ENCODE data around the gene TENT5A. TPM values are rescaled to one million over a fixed set of nuclear protein-coding genes. Genes with fewer than 3 reads are reported as not detected.
"Not testable (repeated sequence)": the region's sequence is repeated elsewhere in the genome, so short reads cannot be mapped to it uniquely, and the experiment has no call there.

TENT5A gene
- total RNA-seq, 1 donor, result 25.9 TPM

- H3K27me3 ChIP-seq (ENCODE audit: insufficient read depth, low read length), result no peaks in the 10 kb centered on the region
- H3K9me3 ChIP-seq (ENCODE audit: low read depth, low read length), result no peaks in the 10 kb centered on the region
- peak overlapping the region; percentile 60 for H3K4me3 ChIP-seq (ENCODE audit: low read length)
- peaks cover 61% of the 10 kb centered on the region for H3K4me1 ChIP-seq (ENCODE audit: insufficient read depth, low read length)
Measured at GRCh38 chr6:81749707-81750106, 2.8 kb downstream of the TENT5A start.

GRCh38 chr6:81748994-81749393, 3.5 kb downstream of the TENT5A start:
- Histone ChIP-seq H3K4me3 (ENCODE audit: low read length) (peak overlapping the region; percentile 60), H3K4me1 (ENCODE audit: insufficient read depth, low read length) (peaks cover 61% of the 10 kb centered on the region), H3K27me3 (ENCODE audit: insufficient read depth, low read length) (no peaks in the 10 kb centered on the region), H3K9me3 (ENCODE audit: low read depth, low read length) (no peaks in the 10 kb centered on the region)

DNA sequence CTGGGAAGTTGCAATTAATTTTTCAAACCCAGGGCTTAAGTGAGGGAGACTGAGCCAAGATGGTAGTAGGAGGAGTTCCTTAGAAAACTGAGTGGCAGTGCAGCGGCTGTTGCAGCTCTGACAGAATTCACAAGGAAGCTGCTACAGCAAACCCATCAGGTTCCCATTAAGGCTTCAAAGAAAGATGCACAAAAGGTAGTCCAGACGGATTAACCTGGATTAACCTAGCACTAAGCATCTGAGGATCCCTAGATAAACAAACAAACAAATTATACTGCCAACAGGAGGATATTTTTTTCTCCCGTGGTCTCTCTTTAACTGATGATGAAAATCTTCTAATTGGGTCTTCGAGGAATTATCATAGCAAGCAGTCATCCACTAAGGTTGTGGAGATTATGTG, 5.2 kb downstream of the TENT5A start:
- H3K4me3 ChIP-seq (ENCODE audit: low read length), result no peak overlapping the region
- H3K9me3 ChIP-seq (ENCODE audit: low read depth, low read length), result no peaks in the 10 kb centered on the region
- H3K27me3 ChIP-seq (ENCODE audit: insufficient read depth, low read length), result no peaks in the 10 kb centered on the region
- peaks cover 65% of the 10 kb centered on the region for H3K4me1 ChIP-seq (ENCODE audit: insufficient read depth, low read length)

- Histone ChIP-seq H3K4me1 (ENCODE audit: insufficient read depth, low read length) (peaks cover 46% of the 10 kb centered on the region), H3K27me3 (ENCODE audit: insufficient read depth, low read length) (no peaks in the 10 kb centered on the region), H3K9me3 (ENCODE audit: low read depth, low read length) (no peaks in the 10 kb centered on the region), H3K4me3 (ENCODE audit: low read length) (no peak overlapping the region)
Measured at GRCh38 chr6:81744131-81744530, 8.3 kb downstream of the TENT5A start.

- Histone ChIP-seq H3K4me1 (ENCODE audit: insufficient read depth, low read length) (peaks cover 43% of the 10 kb centered on the region), H3K4me3 (ENCODE audit: low read length) (no peak overlapping the region), H3K9me3 (ENCODE audit: low read depth, low read length) (no peaks in the 10 kb centered on the region), H3K27me3 (ENCODE audit: insufficient read depth, low read length) (no peaks in the 10 kb centered on the region)
Measured at GRCh38 chr6:81743649-81744048, 8.8 kb downstream of the TENT5A start.

DNA sequence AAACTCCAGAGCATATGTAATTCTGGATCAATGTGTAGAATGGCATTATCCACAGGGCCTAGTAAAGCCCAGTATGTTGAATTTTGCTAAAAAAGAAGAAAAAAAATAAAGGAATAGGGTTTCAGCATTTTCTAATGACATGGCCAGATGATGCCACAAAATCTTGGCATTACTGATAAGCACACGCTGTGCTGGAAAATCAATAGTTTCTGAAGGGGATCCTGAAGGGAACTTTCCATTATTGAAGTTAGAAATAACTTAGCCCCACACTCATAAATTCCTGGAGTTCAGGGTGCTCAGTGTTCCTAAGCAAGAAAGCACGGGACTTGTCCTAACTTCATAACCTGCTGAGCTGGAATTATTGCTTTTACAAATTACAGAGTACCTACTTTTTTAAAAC, 10.8 kb downstream of the TENT5A start:
- Histone ChIP-seq H3K9me3 (ENCODE audit: low read depth, low read length) (no peaks in the 10 kb centered on the region), H3K4me1 (ENCODE audit: insufficient read depth, low read length) (peaks cover 30% of the 10 kb centered on the region), H3K27me3 (ENCODE audit: insufficient read depth, low read length) (no peaks in the 10 kb centered on the region), H3K4me3 (ENCODE audit: low read length) (no peak overlapping the region)

DNA sequence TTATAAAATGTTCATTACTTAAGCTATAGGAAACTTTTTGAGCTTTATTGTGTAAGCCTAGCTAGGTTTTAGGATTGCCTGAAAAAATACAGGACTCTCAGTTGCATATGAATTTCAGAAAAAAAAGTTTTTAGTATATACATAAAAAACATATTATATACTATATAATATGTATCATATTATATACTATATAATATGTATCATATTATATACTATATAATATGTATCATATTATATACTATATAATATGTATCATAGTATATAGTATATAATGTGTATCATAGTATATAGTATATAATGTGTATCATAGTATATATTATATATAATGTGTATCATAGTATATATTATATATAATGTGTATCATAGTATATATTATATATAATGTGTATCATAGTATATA, 11.9 kb downstream of the TENT5A start:
- peaks cover 21% of the 10 kb centered on the region for H3K4me1 ChIP-seq (ENCODE audit: insufficient read depth, low read length)
- H3K9me3 ChIP-seq (ENCODE audit: low read depth, low read length); H3K4me3 ChIP-seq (ENCODE audit: low read length); H3K27me3 ChIP-seq (ENCODE audit: insufficient read depth, low read length): not testable (repeated sequence)

- peaks cover 10% of the 10 kb centered on the region for H3K4me1 ChIP-seq (ENCODE audit: insufficient read depth, low read length)
- H3K27me3 ChIP-seq (ENCODE audit: insufficient read depth, low read length), result no peaks in the 10 kb centered on the region
- H3K4me3 ChIP-seq (ENCODE audit: low read length), result no peak overlapping the region
- no peaks in the 10 kb centered on the region for H3K9me3 ChIP-seq (ENCODE audit: low read depth, low read length)
Measured at GRCh38 chr6:81739230-81740195, 13.0 kb downstream of the TENT5A start.

DNA sequence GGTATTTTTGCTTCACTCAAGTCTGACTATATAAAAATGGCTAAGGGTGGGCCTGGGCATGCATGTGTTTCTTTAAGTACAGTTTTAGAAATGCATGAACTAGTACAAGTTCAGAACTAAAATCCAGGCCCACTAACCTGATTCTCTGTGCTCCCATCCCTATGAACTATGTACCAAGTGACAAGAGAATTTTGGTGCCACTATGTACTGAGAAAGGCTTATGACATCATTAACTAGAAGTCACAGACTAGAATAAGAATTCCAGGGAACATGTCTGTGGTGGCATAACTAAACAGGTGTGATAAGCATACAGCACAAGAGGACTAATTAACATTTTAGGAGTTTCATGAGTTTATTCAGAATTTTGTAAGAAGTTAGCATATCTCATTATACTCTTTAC, 16.1 kb downstream of the TENT5A start:
- H3K9me3 ChIP-seq (ENCODE audit: low read depth, low read length), result no peaks in the 10 kb centered on the region
- no peaks in the 10 kb centered on the region for H3K27me3 ChIP-seq (ENCODE audit: insufficient read depth, low read length)
- H3K4me1 ChIP-seq (ENCODE audit: insufficient read depth, low read length), result no peaks in the 10 kb centered on the region
- H3K4me3 ChIP-seq (ENCODE audit: low read length), result no peak overlapping the region

GRCh38 chr6:81735756-81736380, 16.6 kb downstream of the TENT5A start:
- no peaks in the 10 kb centered on the region for H3K27me3 ChIP-seq (ENCODE audit: insufficient read depth, low read length)
- no peaks in the 10 kb centered on the region for H3K9me3 ChIP-seq (ENCODE audit: low read depth, low read length)
- no peaks in the 10 kb centered on the region for H3K4me1 ChIP-seq (ENCODE audit: insufficient read depth, low read length)
- H3K4me3 ChIP-seq (ENCODE audit: low read length), result no peak overlapping the region

GRCh38 chr6:81734500-81735150, 17.9 kb downstream of the TENT5A start:
- Histone ChIP-seq H3K27me3 (ENCODE audit: insufficient read depth, low read length) (no peaks in the 10 kb centered on the region), H3K9me3 (ENCODE audit: low read depth, low read length) (no peaks in the 10 kb centered on the region), H3K4me1 (ENCODE audit: insufficient read depth, low read length) (no peaks in the 10 kb centered on the region), H3K4me3 (ENCODE audit: low read length) (no peak overlapping the region)

DNA sequence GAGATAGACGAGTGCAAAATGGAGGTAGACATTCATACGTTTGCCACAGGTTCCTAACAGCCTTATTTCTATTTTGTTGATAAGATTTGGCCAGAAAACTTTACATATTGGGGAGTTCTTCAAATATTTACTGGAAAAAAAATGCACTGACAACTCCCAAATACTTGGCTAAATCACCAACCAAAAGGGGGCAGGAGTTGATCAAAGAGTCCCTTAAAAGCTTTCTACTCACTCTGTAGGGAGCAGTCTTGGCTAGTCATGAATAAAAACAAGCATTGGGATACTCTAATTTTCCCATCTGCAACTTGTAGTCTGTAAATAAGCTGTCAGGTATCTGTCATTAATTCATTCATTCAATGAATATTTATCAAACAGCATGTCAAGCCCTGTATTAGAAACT, 18.4 kb downstream of the TENT5A start:
- H3K9me3 ChIP-seq (ENCODE audit: low read depth, low read length), result no peaks in the 10 kb centered on the region
- H3K27me3 ChIP-seq (ENCODE audit: insufficient read depth, low read length), result no peaks in the 10 kb centered on the region
- no peaks in the 10 kb centered on the region for H3K4me1 ChIP-seq (ENCODE audit: insufficient read depth, low read length)
- H3K4me3 ChIP-seq (ENCODE audit: low read length), result no peak overlapping the region

DNA sequence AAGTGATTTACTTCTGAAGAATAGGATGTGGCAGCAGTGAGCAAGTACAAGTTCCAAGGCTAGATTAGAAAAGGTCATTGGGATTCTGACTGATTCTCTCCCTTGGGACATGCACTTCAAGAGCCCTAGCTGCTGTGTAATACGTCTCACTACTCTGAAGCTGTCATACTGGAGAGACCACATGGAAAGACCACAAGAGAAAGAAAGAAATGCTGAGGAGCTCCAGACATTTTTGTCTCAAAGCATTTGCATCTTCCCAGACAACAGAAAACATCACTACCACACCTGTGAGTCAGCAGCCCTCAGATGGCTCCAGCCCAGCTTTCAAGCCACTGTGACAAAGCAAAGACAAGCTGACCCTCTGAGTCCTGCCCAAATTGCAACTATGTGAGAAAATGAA, 20.7 kb downstream of the TENT5A start:
- Histone ChIP-seq H3K27me3 (ENCODE audit: insufficient read depth, low read length) (no peaks in the 10 kb centered on the region), H3K4me3 (ENCODE audit: low read length) (no peak overlapping the region), H3K4me1 (ENCODE audit: insufficient read depth, low read length) (no peaks in the 10 kb centered on the region), H3K9me3 (ENCODE audit: low read depth, low read length) (no peaks in the 10 kb centered on the region)

GRCh38 chr6:81727876-81728517, 24.5 kb downstream of the TENT5A start:
- Histone ChIP-seq H3K9me3 (ENCODE audit: low read depth, low read length) (no peaks in the 10 kb centered on the region), H3K4me3 (ENCODE audit: low read length) (no peak overlapping the region), H3K4me1 (ENCODE audit: insufficient read depth, low read length) (no peaks in the 10 kb centered on the region), H3K27me3 (ENCODE audit: insufficient read depth, low read length) (no peaks in the 10 kb centered on the region)

- Histone ChIP-seq H3K9me3 (ENCODE audit: low read depth, low read length) (no peaks in the 10 kb centered on the region), H3K4me3 (ENCODE audit: low read length) (no peak overlapping the region), H3K4me1 (ENCODE audit: insufficient read depth, low read length) (no peaks in the 10 kb centered on the region), H3K27me3 (ENCODE audit: insufficient read depth, low read length) (no peaks in the 10 kb centered on the region)
Measured at GRCh38 chr6:81725127-81725526, 27.4 kb downstream of the TENT5A start.
